Stimulated activated CD8-positive, alpha-beta memory T cell treated with anti-CD3 and anti-CD28 coated beads, Interleukin-12 subunit alpha, Interleukin-12 subunit beta, amount 100 ng/mL, for 24 hours (primary cell): ENCODE measurements around the gene TNRC6C.
"Not testable (repeated sequence)": the region's sequence is repeated elsewhere in the genome, so short reads cannot be mapped to it uniquely, and the experiment has no call there.

Experiments used
- DNase-seq: peaks from one replicate; pipeline ENCODE4 v3.0.0-alpha.2; 2020; ENCODE audit errors: extremely low read depth

Gene TNRC6C

GRCh38 chr17:77961741-77962140, 3.2 kb downstream of the TNRC6C start:
- DNase-seq = no peak

- DNase-seq = no peak
Observed at GRCh38 chr17:77962348-77962747, 3.8 kb downstream of the TNRC6C start.

- no peak for DNase-seq
Observed at GRCh38 chr17:77963441-77963840, 4.9 kb downstream of the TNRC6C start.

GRCh38 chr17:77965352-77965751, 6.8 kb downstream of the TNRC6C start:
- no peak for DNase-seq

GRCh38 chr17:77966476-77966875, 8.0 kb downstream of the TNRC6C start:
- DNase-seq = no peak

GRCh38 chr17:77968788-77969187, 10.3 kb downstream of the TNRC6C start:
- no peak for DNase-seq

GRCh38 chr17:77972271-77972670, 13.8 kb downstream of the TNRC6C start:
- not testable (repeated sequence) for DNase-seq

GRCh38 chr17:77973953-77974352, 15.4 kb downstream of the TNRC6C start:
- no peak for DNase-seq

- DNase-seq = no peak
Observed at GRCh38 chr17:77974396-77974795, 15.9 kb downstream of the TNRC6C start.

GRCh38 chr17:77982430-77982829, 23.9 kb downstream of the TNRC6C start:
- not testable (repeated sequence) for DNase-seq

GRCh38 chr17:77990301-77990700, 31.8 kb downstream of the TNRC6C start:
- no peak for DNase-seq

- not testable (repeated sequence) for DNase-seq
Observed at GRCh38 chr17:77993735-77994134, 35.2 kb downstream of the TNRC6C start.

GRCh38 chr17:77995146-77995852, 36.8 kb downstream of the TNRC6C start:
- DNase-seq = no peak

GRCh38 chr17:77996256-77996655, 37.8 kb downstream of the TNRC6C start:
- no peak for DNase-seq

GRCh38 chr17:77999413-78000173, 41.1 kb downstream of the TNRC6C start:
- DNase-seq = no peak

- no peak for DNase-seq
Observed at GRCh38 chr17:78000341-78000740, 41.8 kb downstream of the TNRC6C start.

GRCh38 chr17:78001182-78001581, 42.7 kb downstream of the TNRC6C start:
- no peak for DNase-seq

- no peak for DNase-seq
Observed at GRCh38 chr17:78001612-78002011, 43.1 kb downstream of the TNRC6C start.

GRCh38 chr17:78002166-78002565, 43.7 kb downstream of the TNRC6C start:
- no peak for DNase-seq

GRCh38 chr17:78005452-78006171, 47.1 kb downstream of the TNRC6C start:
- no peak for DNase-seq

- DNase-seq = no peak
Observed at GRCh38 chr17:78006338-78006737, 47.8 kb downstream of the TNRC6C start.

GRCh38 chr17:78007647-78008046, 49.1 kb downstream of the TNRC6C start:
- DNase-seq = no peak

- no peak for DNase-seq
Observed at GRCh38 chr17:78010759-78011158, 52.3 kb downstream of the TNRC6C start.
